WTC11 (cell line): ENCODE results near the gene CCDC136. TPM values are rescaled to one million over a fixed set of nuclear protein-coding genes. Genes with fewer than 3 reads are reported as not detected.

ENCODE experiments used
- ATAC-seq: fragments of 200-7000 bp; cut with Tn5 transposase; 2 replicates; pipeline ENCODE4 v1.10.0; 2021; ENCODE audit warnings: mild to moderate bottlenecking, moderate library complexity
- CTCF ChIA-PET: fragments of 300-600 bp; sonication (Branson Sonifier 250); formaldehyde crosslinking; loops from one replicate; lab custom pipeline; 2021; ENCODE audit warnings: antibody characterized with exemption; lab: Charles Lee
- POLR2A ChIA-PET: fragments of 350-600 bp; sonication (Branson Sonifier 250); formaldehyde crosslinking; loops from one replicate; lab custom pipeline; 2021; ENCODE audit warnings: antibody characterized with exemption; lab: Charles Lee
- DNase-seq: peaks from one replicate; pipeline ENCODE4 v3.0.0; 2021; ENCODE audit warnings: low spot score
- H3K27ac Mint-ChIP-seq: 2 replicates; pipeline ENCODE4 v1.8.0; 2021; ENCODE audit warnings: mixed read lengths
- H3K27me3 Mint-ChIP-seq: 2 replicates; pipeline ENCODE4 v1.8.0; 2021; ENCODE audit warnings: low read depth, mild to moderate bottlenecking, moderate library complexity, mixed read lengths
- H3K36me3 Mint-ChIP-seq: 2 replicates; pipeline ENCODE4 v1.8.0; 2021; ENCODE audit warnings: mixed read lengths
- H3K4me1 Mint-ChIP-seq: 2 replicates; pipeline ENCODE4 v1.8.0; 2022; ENCODE audit warnings: mixed read lengths
- H3K4me3 Mint-ChIP-seq: 2 replicates; pipeline ENCODE4 v1.8.0; 2021; ENCODE audit warnings: mild to moderate bottlenecking, moderate library complexity, mixed read lengths
- H3K9me3 Mint-ChIP-seq: 2 replicates; pipeline ENCODE4 v1.8.0; 2021; ENCODE audit warnings: mixed read lengths
- CBFB ChIP-seq: sonication (generic); formaldehyde crosslinking; IDR thresholded peaks from 2 replicates; pipeline ENCODE4 v1.8.1; 2022; ENCODE audit warnings: mild to moderate bottlenecking, low read depth, missing genetic modification reagents
- FOXK1 ChIP-seq: sonication (generic); formaldehyde crosslinking; IDR thresholded peaks from 2 replicates; pipeline ENCODE4 v1.8.0; 2022; ENCODE audit warnings: mild to moderate bottlenecking, moderate library complexity, missing genetic modification reagents
- IRF2 ChIP-seq: sonication (generic); formaldehyde crosslinking; IDR thresholded peaks from 2 replicates; pipeline ENCODE4 v1.8.0; 2022; ENCODE audit warnings: low read depth, missing genetic modification reagents, borderline replicate concordance
- KAT7 ChIP-seq: sonication (generic); formaldehyde crosslinking; IDR thresholded peaks from 2 replicates; pipeline ENCODE4 v1.8.1; 2023; ENCODE audit warnings: missing genetic modification reagents, mild to moderate bottlenecking, borderline replicate concordance
- MXD4 ChIP-seq: fragments of 250-450 bp; sonication (Bioruptor Pico); IDR thresholded peaks from 2 replicates; pipeline ENCODE4 v1.8.0; 2021; ENCODE audit warnings: mild to moderate bottlenecking, moderate library complexity, borderline replicate concordance
- MYBL2 ChIP-seq: sonication (generic); formaldehyde crosslinking; IDR thresholded peaks from 2 replicates; pipeline ENCODE4 v1.8.1; 2023; ENCODE audit warnings: mild to moderate bottlenecking, moderate library complexity, missing genetic modification reagents
- NFYB ChIP-seq: sonication (generic); formaldehyde crosslinking; conservative IDR thresholded peaks from 2 replicates; pipeline ENCODE4 v1.8.0; 2022; ENCODE audit warnings: low read depth, missing genetic modification reagents
- RELA ChIP-seq: sonication (generic); formaldehyde crosslinking; IDR thresholded peaks from 2 replicates; pipeline ENCODE4 v1.8.1; 2022; ENCODE audit warnings: missing genetic modification reagents, mild to moderate bottlenecking, borderline replicate concordance
- SMAD4 ChIP-seq: sonication (generic); formaldehyde crosslinking; IDR thresholded peaks from 2 replicates; pipeline ENCODE4 v1.8.0; 2022; ENCODE audit warnings: mild to moderate bottlenecking, missing genetic modification reagents
- ZBTB21 ChIP-seq: sonication (generic); formaldehyde crosslinking; IDR thresholded peaks from 2 replicates; pipeline ENCODE4 v1.8.1; 2023; ENCODE audit warnings: mild to moderate bottlenecking, missing genetic modification reagents, borderline replicate concordance
- total RNA-seq: library from RNA; stranded (reverse); gene quantifications from 3 replicates; pipeline ENCODE4 v1.2.3, GENCODE V29; 2021
- TF ChIP-seq, protein P1 (sequence below): sonication (generic); formaldehyde crosslinking; IDR thresholded peaks from 2 replicates; pipeline ENCODE4 v1.8.0; 2022; ENCODE audit warnings: mild to moderate bottlenecking, missing genetic modification reagents
- TF ChIP-seq, protein P2 (sequence below): sonication (generic); formaldehyde crosslinking; IDR thresholded peaks from 2 replicates; pipeline ENCODE4 v1.8.1; 2022; ENCODE audit warnings: missing genetic modification reagents, borderline replicate concordance
- TF ChIP-seq, protein P3 (sequence below): sonication (generic); formaldehyde crosslinking; IDR thresholded peaks from 2 replicates; pipeline ENCODE4 v1.8.0; 2022; ENCODE audit warnings: mild to moderate bottlenecking, missing genetic modification reagents
- TF ChIP-seq, protein P4 (sequence below): fragments of 250-450 bp; sonication (Bioruptor Pico); IDR thresholded peaks from 2 replicates; pipeline ENCODE4 v1.9.0; 2021; ENCODE audit warnings: mild to moderate bottlenecking, borderline replicate concordance
- TF ChIP-seq, protein P5 (sequence below): sonication (generic); formaldehyde crosslinking; IDR thresholded peaks from 2 replicates; pipeline ENCODE4 v1.8.1; 2023; ENCODE audit warnings: mild to moderate bottlenecking, missing genetic modification reagents, borderline replicate concordance
- TF ChIP-seq, protein P6 (sequence below): sonication (generic); formaldehyde crosslinking; IDR thresholded peaks from 2 replicates; pipeline ENCODE4 v1.8.1; 2022; ENCODE audit warnings: mild to moderate bottlenecking, missing genetic modification reagents, moderate library complexity, borderline replicate concordance
- TF ChIP-seq, protein P7 (sequence below): sonication (generic); formaldehyde crosslinking; IDR thresholded peaks from 2 replicates; pipeline ENCODE4 v1.8.1; 2023; ENCODE audit warnings: mild to moderate bottlenecking, moderate library complexity, missing genetic modification reagents
- TF ChIP-seq, protein P8 (sequence below): sonication (generic); formaldehyde crosslinking; conservative IDR thresholded peaks from 2 replicates; pipeline ENCODE4 v1.8.1; 2022; ENCODE audit warnings: mild to moderate bottlenecking, missing genetic modification reagents

The CCDC136 gene
- total RNA-seq, 1 experiment from 2014 or later, result 51.0 TPM

DNA sequence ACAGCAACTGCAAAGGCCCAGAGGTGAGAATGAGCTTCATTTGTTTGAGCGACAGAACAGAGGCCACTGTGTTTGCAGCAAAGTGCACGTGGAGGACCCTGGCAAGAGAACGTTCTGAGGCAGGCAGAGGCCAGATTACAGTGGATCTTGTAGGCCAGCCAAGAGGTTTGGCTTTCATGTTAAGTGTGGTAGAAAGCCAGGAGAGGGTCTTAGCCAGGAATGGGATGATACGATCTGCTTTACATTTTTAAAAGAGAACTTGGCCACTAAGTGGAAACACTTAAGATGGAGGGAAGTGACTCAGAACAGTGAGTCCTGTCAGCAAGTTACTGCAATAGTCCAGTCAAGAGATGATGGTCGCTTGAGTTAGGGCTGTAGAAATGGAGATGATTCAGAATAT is 4.6 kb downstream of the CCDC136 start:
- Mint-ChIP-seq H3K36me3 (peaks cover 40% of the 10 kb centered on the region), H3K9me3 (peaks cover 3% of the 10 kb centered on the region; the same call in 1 of the 2 replicates), H3K4me3 (no peak overlapping the region), H3K27ac (0 out of 2 replicates have a peak overlapping the region, but pooled peaks have one; percentile 37), H3K27me3 (no peaks in the 10 kb centered on the region), H3K4me1 (peaks cover 31% of the 10 kb centered on the region)
- CTCF ChIA-PET, result interaction anchor here (1.8 to 3.7 kb wide), 2 partner anchors 73 to 87 kb away, joined by 4 to 16 read pairs; no protein-coding TSS in a partner anchor
- no peak for DNase-seq
- ATAC-seq, result no peak
- POLR2A ChIA-PET, result no interaction called here
- TF ChIP-seq SMAD4 (CRISPR knock-in tag) (no peak), ZBTB21 (CRISPR knock-in tag) (no peak), IRF2 (CRISPR knock-in tag) (no peak), MYBL2 (no peak), CBFB (CRISPR knock-in tag) (no peak), MXD4 (CRISPR knock-in tag) (no peak), KAT7 (CRISPR knock-in tag) (no peak)
- TF ChIP-seq, protein P1, sequence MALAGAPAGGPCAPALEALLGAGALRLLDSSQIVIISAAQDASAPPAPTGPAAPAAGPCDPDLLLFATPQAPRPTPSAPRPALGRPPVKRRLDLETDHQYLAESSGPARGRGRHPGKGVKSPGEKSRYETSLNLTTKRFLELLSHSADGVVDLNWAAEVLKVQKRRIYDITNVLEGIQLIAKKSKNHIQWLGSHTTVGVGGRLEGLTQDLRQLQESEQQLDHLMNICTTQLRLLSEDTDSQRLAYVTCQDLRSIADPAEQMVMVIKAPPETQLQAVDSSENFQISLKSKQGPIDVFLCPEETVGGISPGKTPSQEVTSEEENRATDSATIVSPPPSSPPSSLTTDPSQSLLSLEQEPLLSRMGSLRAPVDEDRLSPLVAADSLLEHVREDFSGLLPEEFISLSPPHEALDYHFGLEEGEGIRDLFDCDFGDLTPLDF (CRISPR knock-in tag), result no peak
- TF ChIP-seq, protein P2, sequence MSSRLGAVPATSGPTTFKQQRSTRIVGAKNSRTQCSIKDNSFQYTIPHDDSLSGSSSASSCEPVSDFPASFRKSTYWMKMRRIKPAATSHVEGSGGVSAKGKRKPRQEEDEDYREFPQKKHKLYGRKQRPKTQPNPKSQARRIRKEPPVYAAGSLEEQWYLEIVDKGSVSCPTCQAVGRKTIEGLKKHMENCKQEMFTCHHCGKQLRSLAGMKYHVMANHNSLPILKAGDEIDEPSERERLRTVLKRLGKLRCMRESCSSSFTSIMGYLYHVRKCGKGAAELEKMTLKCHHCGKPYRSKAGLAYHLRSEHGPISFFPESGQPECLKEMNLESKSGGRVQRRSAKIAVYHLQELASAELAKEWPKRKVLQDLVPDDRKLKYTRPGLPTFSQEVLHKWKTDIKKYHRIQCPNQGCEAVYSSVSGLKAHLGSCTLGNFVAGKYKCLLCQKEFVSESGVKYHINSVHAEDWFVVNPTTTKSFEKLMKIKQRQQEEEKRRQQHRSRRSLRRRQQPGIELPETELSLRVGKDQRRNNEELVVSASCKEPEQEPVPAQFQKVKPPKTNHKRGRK, result no peak

DNA sequence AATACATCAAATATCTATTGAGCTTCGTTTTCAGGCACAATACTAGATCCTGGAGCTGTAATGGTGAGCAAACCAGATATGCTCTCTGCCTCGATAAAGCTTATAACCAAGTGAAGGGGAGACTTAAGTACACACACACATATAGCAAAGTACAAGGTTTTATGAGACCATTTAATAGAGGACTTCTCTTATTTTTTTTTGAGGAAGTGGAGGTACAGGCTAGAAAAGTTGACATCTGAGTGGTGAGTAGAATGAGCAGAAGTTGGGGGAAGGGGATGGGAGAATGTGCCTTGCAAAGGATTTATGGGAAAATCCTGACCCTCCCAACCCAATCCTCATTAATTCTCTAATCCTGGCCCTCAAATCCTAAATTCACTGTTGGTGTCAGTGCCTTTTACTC is 7.7 kb downstream of the CCDC136 start:
- POLR2A ChIA-PET, result no interaction called here
- CTCF ChIA-PET, result no interaction called here
- ATAC-seq (no peak), DNase-seq (no peak)
- no peak overlapping the region for H3K27ac Mint-ChIP-seq
- peaks cover 39% of the 10 kb centered on the region for H3K36me3 Mint-ChIP-seq
- H3K27me3 Mint-ChIP-seq, result no peaks in the 10 kb centered on the region
- peaks cover 3% of the 10 kb centered on the region; the same call in 1 of the 2 replicates for H3K9me3 Mint-ChIP-seq
- H3K4me3 Mint-ChIP-seq, result no peak overlapping the region
- peaks cover 24% of the 10 kb centered on the region for H3K4me1 Mint-ChIP-seq
- TF ChIP-seq, protein P3, sequence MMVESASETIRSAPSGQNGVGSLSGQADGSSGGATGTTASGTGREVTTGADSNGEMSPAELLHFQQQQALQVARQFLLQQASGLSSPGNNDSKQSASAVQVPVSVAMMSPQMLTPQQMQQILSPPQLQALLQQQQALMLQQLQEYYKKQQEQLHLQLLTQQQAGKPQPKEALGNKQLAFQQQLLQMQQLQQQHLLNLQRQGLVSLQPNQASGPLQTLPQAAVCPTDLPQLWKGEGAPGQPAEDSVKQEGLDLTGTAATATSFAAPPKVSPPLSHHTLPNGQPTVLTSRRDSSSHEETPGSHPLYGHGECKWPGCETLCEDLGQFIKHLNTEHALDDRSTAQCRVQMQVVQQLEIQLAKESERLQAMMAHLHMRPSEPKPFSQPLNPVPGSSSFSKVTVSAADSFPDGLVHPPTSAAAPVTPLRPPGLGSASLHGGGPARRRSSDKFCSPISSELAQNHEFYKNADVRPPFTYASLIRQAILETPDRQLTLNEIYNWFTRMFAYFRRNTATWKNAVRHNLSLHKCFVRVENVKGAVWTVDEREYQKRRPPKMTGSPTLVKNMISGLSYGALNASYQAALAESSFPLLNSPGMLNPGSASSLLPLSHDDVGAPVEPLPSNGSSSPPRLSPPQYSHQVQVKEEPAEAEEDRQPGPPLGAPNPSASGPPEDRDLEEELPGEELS (CRISPR knock-in tag), result no peak
- TF ChIP-seq, protein P4, sequence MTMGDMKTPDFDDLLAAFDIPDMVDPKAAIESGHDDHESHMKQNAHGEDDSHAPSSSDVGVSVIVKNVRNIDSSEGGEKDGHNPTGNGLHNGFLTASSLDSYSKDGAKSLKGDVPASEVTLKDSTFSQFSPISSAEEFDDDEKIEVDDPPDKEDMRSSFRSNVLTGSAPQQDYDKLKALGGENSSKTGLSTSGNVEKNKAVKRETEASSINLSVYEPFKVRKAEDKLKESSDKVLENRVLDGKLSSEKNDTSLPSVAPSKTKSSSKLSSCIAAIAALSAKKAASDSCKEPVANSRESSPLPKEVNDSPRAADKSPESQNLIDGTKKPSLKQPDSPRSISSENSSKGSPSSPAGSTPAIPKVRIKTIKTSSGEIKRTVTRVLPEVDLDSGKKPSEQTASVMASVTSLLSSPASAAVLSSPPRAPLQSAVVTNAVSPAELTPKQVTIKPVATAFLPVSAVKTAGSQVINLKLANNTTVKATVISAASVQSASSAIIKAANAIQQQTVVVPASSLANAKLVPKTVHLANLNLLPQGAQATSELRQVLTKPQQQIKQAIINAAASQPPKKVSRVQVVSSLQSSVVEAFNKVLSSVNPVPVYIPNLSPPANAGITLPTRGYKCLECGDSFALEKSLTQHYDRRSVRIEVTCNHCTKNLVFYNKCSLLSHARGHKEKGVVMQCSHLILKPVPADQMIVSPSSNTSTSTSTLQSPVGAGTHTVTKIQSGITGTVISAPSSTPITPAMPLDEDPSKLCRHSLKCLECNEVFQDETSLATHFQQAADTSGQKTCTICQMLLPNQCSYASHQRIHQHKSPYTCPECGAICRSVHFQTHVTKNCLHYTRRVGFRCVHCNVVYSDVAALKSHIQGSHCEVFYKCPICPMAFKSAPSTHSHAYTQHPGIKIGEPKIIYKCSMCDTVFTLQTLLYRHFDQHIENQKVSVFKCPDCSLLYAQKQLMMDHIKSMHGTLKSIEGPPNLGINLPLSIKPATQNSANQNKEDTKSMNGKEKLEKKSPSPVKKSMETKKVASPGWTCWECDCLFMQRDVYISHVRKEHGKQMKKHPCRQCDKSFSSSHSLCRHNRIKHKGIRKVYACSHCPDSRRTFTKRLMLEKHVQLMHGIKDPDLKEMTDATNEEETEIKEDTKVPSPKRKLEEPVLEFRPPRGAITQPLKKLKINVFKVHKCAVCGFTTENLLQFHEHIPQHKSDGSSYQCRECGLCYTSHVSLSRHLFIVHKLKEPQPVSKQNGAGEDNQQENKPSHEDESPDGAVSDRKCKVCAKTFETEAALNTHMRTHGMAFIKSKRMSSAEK (CRISPR knock-in tag), result no peak
- TF ChIP-seq, protein P5, sequence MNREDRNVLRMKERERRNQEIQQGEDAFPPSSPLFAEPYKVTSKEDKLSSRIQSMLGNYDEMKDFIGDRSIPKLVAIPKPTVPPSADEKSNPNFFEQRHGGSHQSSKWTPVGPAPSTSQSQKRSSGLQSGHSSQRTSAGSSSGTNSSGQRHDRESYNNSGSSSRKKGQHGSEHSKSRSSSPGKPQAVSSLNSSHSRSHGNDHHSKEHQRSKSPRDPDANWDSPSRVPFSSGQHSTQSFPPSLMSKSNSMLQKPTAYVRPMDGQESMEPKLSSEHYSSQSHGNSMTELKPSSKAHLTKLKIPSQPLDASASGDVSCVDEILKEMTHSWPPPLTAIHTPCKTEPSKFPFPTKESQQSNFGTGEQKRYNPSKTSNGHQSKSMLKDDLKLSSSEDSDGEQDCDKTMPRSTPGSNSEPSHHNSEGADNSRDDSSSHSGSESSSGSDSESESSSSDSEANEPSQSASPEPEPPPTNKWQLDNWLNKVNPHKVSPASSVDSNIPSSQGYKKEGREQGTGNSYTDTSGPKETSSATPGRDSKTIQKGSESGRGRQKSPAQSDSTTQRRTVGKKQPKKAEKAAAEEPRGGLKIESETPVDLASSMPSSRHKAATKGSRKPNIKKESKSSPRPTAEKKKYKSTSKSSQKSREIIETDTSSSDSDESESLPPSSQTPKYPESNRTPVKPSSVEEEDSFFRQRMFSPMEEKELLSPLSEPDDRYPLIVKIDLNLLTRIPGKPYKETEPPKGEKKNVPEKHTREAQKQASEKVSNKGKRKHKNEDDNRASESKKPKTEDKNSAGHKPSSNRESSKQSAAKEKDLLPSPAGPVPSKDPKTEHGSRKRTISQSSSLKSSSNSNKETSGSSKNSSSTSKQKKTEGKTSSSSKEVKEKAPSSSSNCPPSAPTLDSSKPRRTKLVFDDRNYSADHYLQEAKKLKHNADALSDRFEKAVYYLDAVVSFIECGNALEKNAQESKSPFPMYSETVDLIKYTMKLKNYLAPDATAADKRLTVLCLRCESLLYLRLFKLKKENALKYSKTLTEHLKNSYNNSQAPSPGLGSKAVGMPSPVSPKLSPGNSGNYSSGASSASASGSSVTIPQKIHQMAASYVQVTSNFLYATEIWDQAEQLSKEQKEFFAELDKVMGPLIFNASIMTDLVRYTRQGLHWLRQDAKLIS (CRISPR knock-in tag), result no peak
- TF ChIP-seq, protein P6, sequence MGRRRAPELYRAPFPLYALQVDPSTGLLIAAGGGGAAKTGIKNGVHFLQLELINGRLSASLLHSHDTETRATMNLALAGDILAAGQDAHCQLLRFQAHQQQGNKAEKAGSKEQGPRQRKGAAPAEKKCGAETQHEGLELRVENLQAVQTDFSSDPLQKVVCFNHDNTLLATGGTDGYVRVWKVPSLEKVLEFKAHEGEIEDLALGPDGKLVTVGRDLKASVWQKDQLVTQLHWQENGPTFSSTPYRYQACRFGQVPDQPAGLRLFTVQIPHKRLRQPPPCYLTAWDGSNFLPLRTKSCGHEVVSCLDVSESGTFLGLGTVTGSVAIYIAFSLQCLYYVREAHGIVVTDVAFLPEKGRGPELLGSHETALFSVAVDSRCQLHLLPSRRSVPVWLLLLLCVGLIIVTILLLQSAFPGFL (CRISPR knock-in tag), result no peak
- TF ChIP-seq NFYB (CRISPR knock-in tag) (no peak), RELA (CRISPR knock-in tag) (no peak), FOXK1 (CRISPR knock-in tag) (no peak)
- TF ChIP-seq, protein P7, sequence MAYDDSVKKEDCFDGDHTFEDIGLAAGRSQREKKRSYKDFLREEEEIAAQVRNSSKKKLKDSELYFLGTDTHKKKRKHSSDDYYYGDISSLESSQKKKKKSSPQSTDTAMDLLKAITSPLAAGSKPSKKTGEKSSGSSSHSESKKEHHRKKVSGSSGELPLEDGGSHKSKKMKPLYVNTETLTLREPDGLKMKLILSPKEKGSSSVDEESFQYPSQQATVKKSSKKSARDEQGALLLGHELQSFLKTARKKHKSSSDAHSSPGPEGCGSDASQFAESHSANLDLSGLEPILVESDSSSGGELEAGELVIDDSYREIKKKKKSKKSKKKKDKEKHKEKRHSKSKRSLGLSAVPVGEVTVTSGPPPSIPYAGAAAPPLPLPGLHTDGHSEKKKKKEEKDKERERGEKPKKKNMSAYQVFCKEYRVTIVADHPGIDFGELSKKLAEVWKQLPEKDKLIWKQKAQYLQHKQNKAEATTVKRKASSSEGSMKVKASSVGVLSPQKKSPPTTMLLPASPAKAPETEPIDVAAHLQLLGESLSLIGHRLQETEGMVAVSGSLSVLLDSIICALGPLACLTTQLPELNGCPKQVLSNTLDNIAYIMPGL, result no peak
- TF ChIP-seq, protein P8, sequence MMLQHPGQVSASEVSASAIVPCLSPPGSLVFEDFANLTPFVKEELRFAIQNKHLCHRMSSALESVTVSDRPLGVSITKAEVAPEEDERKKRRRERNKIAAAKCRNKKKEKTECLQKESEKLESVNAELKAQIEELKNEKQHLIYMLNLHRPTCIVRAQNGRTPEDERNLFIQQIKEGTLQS, result no peak
